ENCODE measurements around the gene SPECC1.
"Not testable (repeated sequence)": the region's sequence is repeated elsewhere in the genome, so short reads cannot be mapped to it uniquely, and the experiment has no call there.

SPECC1 gene

DNA sequence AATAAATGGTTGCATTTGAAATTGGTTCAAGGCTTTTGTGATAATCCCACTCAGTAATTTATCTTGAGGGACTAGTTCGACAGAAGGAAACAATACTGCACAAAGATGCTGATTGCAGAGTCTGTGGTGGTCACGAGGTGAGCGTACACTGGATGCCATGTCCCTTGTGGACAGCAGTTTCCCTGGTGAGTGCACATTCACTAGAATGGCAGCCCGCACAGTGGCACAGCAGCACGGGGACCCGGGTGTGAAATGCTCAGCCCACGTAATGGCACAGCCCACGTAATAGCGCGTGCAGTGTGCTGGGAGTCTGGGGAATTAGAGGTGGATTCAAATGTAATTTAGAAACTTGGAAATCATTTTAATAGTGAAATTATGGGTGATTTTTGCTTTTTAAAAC lies 304.1 kb downstream of the SPECC1 start:
- DNase-seq (ENCODE audit: low read depth): no peak

DNA sequence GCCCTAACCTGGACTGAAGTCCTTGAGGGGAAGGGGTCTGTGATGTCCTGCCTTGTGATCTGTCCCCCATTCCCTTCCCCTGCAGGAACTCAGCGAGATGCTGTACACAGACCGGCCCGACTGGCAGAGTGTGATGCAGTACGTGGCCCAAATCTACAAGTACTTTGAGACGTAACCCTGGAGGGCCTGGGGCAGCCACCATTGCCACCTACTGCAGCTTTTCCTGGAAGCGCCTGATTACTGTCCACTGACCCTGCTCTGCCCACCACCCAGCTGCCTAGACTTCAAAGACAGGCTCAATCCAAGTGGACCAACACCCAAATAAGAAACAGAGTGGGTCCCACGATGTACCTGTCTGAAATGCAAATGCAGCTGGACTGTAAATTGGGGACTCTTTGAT lies 304.7 kb downstream of the SPECC1 start:
- DNase-seq (ENCODE audit: low read depth): no peak

DNA sequence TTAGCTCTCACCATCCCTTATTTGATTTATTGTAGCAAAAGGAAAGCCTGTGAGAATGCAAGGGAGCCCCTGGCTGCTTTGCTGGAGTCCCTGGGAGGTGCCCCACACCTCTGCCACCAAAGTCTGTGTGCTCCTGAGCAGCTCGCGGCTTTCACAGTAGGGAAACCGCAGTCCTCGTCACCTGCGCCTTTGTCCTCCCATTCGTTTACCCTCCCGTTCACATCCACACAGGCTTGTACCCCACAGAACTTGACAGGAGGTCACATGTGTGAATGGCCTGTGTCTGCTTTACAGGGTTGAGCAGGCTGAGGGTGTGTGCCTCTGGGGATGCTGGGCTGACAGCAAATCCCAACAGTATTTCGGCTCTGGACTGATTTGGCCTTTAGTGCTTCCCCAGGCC lies 305.7 kb downstream of the SPECC1 start:
- no peak for DNase-seq (ENCODE audit: low read depth)

DNA sequence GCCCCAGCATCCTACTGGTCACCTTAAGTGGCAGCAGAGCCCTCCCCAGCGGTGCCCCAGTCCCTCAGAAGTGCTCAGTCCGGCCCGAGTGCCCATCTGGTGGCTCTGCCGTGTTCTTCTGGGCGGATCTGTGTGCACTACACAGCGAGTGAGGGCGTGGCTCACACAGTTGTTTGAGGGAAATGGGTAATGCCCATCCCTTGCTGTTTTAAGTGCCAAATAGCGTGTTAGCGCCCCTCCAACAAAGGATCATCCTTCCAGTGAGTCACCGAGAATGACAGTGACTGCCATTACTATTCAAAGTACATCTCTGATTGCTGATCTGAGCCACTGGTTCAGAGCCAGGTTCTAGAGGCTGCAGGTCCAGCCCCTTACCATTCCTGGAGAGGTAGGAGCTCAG lies 306.2 kb downstream of the SPECC1 start:
- no peak for DNase-seq (ENCODE audit: low read depth)

DNA sequence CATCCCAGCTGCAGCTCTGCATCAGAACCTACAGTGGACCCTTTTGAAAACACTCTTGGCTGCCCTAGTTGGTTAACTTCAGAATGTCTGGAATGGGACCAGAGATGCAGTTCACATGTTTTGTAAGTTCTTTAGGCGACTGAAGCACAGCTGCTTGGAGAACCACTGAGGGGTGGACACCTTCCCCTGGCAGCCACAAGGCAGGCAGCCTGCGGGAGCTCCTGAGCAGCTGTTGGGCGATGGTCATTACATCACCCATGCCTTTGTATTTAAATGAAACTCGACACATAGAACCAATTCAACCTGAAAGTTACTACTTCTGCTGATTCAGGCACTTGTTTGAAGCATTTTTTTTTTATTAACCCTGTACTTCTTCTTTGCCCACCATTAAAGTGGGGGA lies 306.7 kb downstream of the SPECC1 start:
- no peak for DNase-seq (ENCODE audit: low read depth)

DNA sequence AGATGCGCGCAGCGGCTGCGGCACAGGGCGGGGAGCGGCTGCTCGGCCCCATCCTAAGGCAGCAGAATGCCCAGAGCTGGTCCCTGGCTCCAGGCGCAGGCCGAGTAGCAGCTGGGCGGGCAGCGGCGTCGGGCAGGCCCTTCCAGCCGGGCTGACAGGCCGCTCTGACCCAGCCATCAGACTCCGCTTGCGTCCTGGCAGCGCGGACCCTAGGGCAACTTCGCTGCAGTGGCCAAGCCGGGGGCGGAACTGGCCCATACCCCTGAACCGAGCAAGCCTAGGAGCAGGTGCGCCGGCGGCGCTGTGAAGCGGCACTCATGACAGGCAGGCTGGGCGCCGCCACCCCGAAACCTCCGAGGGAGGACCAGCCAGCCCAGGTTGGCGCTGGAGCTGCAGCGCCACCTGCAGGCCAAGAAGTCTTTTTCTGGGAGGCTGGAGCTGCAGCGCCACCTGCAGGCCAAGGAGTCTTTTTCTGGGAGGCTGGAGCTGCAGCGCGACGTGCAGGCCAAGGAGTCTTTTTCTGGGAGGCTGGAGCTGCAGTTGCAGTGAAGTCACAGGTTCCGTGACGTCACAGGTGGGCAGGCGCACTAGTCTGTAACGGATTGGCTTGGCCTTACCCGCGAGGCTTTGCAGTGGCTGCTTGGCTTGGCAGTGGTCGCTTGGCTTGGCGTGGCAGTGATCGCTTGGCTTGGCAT lies 311.5 kb downstream of the SPECC1 start:
- DNase-seq (ENCODE audit: low read depth): peak; percentile 56

DNA sequence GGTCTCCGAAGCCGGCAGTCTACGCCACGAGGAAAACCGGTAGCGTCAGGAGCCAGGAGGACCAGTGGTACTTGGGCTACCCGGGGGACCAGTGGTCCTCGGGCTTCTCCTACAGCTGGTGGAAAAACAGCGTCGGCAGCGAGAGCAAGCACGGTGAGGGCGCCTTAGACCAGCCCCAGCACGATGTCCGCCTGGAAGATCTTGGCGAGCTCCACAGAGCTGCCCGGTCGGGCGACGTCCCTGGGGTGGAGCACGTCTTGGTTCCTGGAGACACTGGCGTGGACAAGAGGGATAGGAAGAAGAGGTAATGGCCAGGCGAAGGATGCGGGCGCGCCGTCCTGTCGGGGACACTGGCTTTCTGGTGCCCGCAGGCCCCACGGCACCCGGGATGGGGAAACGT lies 312.2 kb downstream of the SPECC1 start:
- not testable (repeated sequence) for DNase-seq (ENCODE audit: low read depth)

DNA sequence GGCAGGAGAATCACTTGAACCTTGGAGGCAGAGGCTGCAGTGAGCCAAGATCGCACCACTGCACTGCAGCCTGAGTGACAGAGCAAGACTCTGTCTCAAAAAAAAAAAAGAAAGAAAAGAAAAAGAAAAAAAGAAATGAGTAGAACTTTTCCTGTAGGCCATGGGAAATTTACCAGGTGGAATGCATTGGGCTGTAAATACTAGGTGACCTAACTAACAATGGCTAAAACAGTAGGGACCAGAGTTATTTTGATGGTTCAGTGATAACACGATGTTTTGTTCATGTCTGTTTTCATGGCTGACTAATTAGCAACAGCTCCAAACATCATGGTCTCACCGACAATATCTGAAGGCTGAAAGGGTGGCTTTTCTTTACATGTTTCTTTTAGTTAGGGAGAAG lies 318.6 kb downstream of the SPECC1 start:
- DNase-seq (ENCODE audit: low read depth): not testable (repeated sequence)

DNA sequence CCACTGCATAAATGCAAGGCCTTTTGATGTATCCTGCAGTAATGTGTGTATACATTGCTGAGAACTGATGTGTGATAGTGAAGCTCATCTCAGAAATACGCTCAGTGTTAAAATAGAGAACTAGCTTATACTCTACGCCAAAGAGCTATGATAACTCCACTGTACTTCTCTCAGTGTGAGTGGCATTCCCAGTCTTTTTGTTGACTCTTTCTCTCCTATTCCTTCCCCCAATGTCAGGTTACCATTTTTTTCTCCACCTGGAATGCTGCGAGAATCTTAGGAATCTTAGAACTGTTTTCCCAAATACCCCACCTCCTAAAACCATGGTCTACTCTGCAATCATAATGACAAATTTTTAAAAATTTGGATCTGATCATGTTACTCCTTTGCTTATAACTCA lies 342.2 kb downstream of the SPECC1 start:
- not testable (repeated sequence) for DNase-seq (ENCODE audit: low read depth)

DNA sequence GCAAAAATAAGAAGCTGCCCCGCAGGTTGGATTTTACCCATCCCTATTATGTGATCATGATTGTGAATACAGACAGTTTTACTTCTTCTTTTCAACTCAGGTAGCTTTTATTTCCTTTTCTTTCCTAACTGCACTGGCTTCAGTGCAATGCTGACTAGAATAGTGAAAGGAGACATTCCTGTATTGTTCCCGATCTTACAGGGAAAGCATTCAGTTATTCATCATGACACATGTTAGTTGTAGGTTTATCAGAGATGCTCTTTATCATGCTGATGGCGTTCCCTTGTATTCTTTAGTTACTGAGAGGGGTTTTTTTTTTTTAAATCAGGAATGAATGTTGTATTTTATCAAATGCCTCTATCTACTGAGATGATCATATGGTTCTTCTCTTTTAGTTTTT lies 343.4 kb downstream of the SPECC1 start:
- DNase-seq (ENCODE audit: low read depth): not testable (repeated sequence)

DNA sequence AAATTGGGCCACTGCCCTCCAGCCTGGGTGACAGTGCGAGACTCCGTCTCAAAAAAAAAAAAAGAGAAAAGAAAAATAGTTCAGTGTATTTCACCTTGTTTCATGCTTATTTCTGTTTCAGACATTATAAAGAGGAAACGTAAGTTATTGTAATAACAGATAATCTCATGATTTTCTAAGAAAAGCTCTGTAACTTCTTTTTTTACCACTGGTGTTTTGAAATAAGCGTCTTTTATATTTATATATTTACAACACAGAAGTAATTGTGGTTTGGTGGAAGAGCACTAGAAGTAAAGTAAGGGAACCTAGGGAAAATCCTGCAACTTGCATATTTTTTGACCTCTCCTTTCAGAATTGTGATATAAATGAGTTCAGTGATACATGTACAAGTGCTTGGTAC lies 354.7 kb downstream of the SPECC1 start:
- DNase-seq (ENCODE audit: low read depth): not testable (repeated sequence)

Data from stromal cell of bone marrow (primary cell).